Fibroblast of the aortic adventitia (primary cell): ENCODE measurements around the gene DAB2IP. TPM values are rescaled to one million over a fixed set of nuclear protein-coding genes. Genes with fewer than 3 reads are reported as not detected.

Source experiments
- DNase-seq: peaks from one replicate; pipeline ENCODE4 v3.0.0-alpha.2; 2010; ENCODE audit warnings: low read depth
- H3K4me3 ChIP-seq: 2 replicates; pipeline ENCODE4 v1.5.1; 2011; ENCODE audit warnings: low read depth, mild to moderate bottlenecking, control low read depth, low read length, moderate library complexity
- CTCF ChIP-seq: IDR thresholded peaks from 2 replicates; pipeline ENCODE4 v1.5.1; 2011; ENCODE audit warnings: mild to moderate bottlenecking, low read length, control low read depth, inconsistent platforms; ENCODE audit not compliant: insufficient read depth
- total RNA-seq: library from RNA; depleted of rRNA; stranded (reverse); fragments of >200 nt; gene quantifications from 2 replicates; pipeline ENCODE4 v1.2.3, GENCODE V29; 2012; ENCODE audit warnings: low replicate concordance

Gene DAB2IP
- total RNA-seq, 1 donor = 17.4 TPM

GRCh38 chr9:121671612-121672155, 20.2 kb downstream of the DAB2IP start:
- no peak overlapping the region for H3K4me3 ChIP-seq
- peak; percentile 79 for DNase-seq
- TF ChIP-seq CTCF = no peak

- TF ChIP-seq CTCF = no peak
- no peak overlapping the region for H3K4me3 ChIP-seq
- DNase-seq = no peak
Observed at GRCh38 chr9:121672213-121672612, 20.8 kb downstream of the DAB2IP start.

- no peak overlapping the region for H3K4me3 ChIP-seq
- DNase-seq = no peak
- TF ChIP-seq CTCF = no peak
Observed at GRCh38 chr9:121672986-121673385, 21.6 kb downstream of the DAB2IP start.

GRCh38 chr9:121673576-121673975, 22.1 kb downstream of the DAB2IP start:
- TF ChIP-seq CTCF = no peak
- no peak for DNase-seq
- H3K4me3 ChIP-seq = no peak overlapping the region

GRCh38 chr9:121674017-121674416, 22.6 kb downstream of the DAB2IP start:
- DNase-seq = no peak
- H3K4me3 ChIP-seq = no peak overlapping the region
- no peak for TF ChIP-seq CTCF

GRCh38 chr9:121674952-121675351, 23.5 kb downstream of the DAB2IP start:
- no peak for DNase-seq
- H3K4me3 ChIP-seq = no peak overlapping the region
- TF ChIP-seq CTCF = no peak

GRCh38 chr9:121675381-121675780, 23.9 kb downstream of the DAB2IP start:
- DNase-seq = no peak
- H3K4me3 ChIP-seq = no peak overlapping the region
- TF ChIP-seq CTCF = no peak
